ENCODE measurements around the gene KRT33A.
"Not testable (repeated sequence)": the region's sequence is repeated elsewhere in the genome, so short reads cannot be mapped to it uniquely, and the experiment has no call there.

KRT33A gene

GRCh38 chr17:41363881-41364280 is 13.3 kb upstream of the KRT33A start:
- no peak for DNase-seq (ENCODE audit: low read depth)

GRCh38 chr17:41360296-41360995 is 9.8 kb upstream of the KRT33A start:
- DNase-seq (ENCODE audit: low read depth) = peak; percentile 83

GRCh38 chr17:41354536-41354935 is 3.9 kb upstream of the KRT33A start:
- DNase-seq (ENCODE audit: low read depth) = no peak

DNA sequence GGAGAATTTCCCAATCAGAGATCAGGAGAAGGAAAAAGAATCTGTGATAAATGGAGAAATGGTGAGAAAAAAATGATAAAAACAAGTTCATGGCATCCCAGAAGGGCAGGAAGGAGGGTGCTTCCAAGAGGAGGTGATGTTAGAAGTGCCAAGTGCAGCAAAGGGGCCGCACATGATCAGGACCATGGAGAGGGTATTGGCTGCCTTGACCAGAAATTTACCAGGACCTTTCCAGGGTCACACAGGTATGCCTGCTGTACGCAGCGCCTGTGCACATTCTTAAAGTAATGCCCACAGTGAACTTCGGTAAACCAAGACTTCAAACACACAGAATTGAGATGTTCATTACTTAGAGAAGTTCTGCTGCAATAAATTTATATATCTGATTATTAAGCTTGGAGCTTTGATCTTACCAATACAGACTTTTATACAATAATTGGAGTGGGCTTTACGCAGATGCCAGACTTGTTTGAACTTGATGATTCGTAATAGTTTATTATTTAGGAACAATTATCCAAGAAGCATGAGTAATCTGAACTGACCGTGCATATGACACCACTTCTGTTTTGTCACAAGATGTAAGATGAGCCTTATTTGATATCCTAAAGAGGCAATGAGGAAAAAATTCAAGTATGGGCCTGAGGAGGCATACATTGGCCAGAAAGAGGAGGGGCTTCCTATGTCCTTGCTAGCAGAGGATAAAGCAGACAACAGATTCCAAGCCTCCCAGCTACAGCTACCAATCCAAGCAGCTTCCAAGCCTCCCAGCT is 2.2 kb upstream of the KRT33A start:
- DNase-seq (ENCODE audit: low read depth) = no peak

- DNase-seq (ENCODE audit: low read depth) = no peak
These were observed 549 bp upstream of the KRT33A start for GRCh38 chr17:41351177-41351576.

DNA sequence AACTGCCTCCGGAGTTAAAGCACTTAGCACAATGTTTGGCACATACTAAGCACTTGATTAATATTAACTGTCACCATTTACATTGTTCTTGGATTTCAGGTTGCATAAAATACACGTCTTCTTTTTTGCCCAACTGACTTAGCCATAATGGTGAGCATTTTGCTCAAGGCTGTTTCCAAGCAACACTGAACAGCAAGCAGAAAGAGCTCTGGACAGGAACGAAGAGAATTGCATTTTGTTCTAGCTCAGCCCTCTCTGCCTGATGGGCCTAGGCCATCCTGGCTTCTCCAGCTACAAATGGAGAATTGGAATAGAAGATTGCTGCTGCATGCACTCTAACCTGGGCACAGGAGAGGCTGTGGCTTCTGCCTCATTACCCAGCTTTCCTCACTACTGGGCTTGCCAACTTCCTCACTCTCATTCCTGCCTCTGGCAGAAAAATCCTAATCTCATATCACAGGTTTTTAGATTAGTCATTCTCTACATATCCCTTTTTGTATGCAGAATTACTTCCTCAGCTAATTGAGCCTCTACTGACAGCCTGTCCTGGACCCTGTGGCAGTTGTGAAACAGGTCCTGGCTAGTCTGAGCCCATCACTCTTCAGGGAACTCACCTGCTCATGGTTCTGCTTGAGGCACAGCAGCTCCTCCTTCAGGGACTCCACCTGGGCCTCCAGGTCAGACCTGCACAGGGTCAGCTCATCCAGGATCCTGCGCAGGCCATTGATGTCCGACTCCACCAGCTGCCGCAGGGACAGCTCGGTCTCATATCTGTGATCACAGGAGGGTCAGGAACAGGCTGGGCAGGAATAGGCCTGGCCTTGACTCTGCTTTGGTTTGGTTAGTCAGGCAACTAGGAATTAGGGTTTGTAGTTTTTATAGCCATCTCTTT is 2.5 kb downstream of the KRT33A start:
- no peak for DNase-seq (ENCODE audit: low read depth)

- DNase-seq (ENCODE audit: low read depth) = not testable (repeated sequence)
These were observed 4.2 kb downstream of the KRT33A start for GRCh38 chr17:41346421-41346820.

- DNase-seq (ENCODE audit: low read depth) = no peak
These were observed 4.6 kb downstream of the KRT33A start for GRCh38 chr17:41345992-41346391.

GRCh38 chr17:41343029-41343428 is 7.6 kb downstream of the KRT33A start:
- no peak for DNase-seq (ENCODE audit: low read depth)

DNA sequence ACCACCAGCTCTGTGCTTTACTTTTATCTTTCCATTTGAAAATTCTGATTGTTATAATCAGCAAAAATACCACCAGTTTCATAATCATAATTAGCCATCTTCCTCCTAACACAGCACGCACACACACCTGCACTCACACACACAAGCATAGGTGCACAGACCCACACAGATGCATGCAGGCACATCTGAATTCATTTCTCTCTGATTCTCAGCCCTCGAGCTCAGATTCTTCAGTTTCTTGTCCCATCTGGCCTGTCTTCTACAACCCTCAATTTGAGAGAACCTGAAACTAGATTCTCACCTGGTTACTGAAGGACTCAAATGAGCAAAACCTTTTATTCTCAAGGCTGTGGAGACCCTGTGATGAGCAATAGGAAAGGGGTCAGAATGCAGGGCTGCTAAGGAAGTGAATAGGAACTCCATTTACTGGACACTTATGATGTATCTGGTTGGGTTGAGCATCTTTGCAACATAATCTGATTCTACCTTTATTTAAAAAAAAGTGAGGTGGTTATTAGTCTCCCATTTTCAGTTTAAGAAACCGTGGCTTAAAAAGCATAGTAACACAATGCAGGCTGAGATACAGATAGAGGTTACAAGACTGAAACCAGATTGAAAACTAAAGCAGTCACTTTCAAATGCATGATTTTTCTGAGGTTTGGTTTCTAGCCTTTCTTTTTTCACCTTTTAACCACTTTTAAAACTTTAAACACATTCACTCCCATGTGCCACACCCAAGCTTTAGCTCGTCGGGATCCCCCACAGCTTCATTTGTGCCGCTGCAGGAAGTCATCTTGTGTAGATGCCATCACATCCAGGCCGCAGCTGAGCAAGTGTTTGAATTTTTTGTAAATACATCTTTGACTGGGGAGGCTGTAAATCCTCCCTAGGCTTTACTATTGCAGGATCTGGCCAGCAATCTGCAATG is 9.4 kb downstream of the KRT33A start:
- DNase-seq (ENCODE audit: low read depth) = no peak

GRCh38 chr17:41340494-41340893 is 10.1 kb downstream of the KRT33A start:
- no peak for DNase-seq (ENCODE audit: low read depth)

GRCh38 chr17:41339571-41340172 is 11.0 kb downstream of the KRT33A start:
- DNase-seq (ENCODE audit: low read depth) = no peak

DNA sequence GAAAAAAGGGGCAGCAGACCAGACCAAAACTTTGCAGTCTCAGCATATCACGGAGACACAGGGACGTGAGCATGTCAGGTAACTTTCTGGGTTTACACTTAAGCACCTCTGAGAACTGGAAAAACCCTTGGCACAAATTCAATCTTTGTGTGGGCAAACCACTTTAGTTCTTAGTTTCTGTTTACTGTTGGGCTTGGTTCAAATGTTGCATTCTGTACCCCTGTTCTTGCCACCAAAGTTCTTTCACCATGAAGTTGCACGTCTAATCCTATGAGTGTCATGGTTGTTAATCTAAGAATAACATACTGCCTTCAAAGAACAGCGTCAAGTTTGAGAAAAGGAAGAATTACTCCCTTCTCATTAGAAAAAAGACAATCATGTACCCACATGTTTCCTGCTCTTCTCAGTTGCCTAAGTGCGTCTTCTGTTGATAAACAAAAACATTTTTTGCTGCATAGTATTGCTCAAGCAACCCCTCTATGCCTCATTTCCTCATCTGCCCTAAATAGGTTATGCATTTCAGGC is 11.6 kb downstream of the KRT33A start:
- no peak for DNase-seq (ENCODE audit: low read depth)

- no peak for DNase-seq (ENCODE audit: low read depth)
These were observed 14.9 kb downstream of the KRT33A start for GRCh38 chr17:41335747-41336146.

DNA sequence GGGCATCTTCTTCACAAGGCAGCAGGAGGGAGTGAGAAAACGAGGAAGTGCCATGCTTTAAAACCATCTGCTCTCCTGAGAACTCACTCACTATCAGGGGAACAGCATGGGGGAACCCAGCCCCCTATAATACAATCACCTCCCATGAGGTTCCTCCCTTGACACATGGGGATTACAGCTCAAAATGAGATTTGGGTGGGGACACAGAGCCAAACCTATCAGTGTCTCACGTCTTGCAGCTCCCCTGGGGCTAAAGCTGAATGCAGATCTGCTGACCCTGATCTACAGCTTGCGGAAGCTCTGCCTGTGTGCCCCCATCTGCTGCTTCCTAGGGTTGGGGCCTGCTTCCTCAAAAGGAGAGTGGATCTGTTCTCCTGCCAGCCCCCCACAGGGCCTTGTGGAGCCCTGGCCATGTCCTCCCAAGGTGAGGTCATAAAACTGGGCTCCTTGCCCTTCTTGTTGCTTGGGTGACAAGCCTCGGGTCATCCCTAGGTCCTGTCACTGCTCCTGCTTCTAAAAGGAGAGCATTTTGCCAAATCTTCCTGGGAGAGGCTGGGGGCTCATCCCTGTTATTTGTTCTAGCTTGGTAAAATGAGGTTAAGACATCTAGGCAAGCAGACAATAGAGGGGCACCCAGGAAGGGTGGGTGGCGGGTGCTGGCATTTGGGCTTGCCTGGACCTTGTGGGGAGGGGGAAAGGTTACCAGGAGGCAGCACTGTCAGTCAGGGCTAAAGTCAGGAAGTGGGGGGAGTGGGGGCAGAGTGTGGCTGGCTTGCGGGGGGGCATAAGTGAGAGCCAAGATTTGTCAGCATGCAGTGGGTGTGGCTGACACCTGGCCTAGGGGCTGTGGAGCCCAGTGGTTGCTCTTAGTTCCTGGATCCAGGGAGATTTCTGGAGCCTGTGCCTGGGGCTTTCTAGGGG is 16.0 kb downstream of the KRT33A start:
- DNase-seq (ENCODE audit: low read depth) = no peak

GRCh38 chr17:41333836-41334235 is 16.8 kb downstream of the KRT33A start:
- DNase-seq (ENCODE audit: low read depth) = no peak

DNA sequence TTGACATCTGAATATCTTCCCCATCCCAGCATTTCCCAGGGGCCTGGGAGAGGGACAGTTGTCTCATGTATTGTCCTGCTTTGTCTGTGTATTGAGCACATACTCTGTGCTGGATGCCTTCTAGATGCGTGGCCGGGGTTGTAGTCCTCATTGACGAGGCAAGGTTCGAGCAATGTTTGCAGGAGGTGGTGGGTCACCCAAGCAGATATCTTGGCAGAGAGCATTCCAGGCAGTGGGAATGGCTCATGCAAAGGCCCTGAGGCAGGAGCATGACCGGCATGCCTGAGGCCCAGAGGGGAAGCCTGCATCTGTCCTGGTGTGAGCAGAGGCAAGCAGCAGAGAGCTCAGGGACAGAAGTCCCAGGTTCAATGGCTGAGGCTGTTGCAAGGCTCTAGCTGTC is 17.5 kb downstream of the KRT33A start:
- no peak for DNase-seq (ENCODE audit: low read depth)

DNA sequence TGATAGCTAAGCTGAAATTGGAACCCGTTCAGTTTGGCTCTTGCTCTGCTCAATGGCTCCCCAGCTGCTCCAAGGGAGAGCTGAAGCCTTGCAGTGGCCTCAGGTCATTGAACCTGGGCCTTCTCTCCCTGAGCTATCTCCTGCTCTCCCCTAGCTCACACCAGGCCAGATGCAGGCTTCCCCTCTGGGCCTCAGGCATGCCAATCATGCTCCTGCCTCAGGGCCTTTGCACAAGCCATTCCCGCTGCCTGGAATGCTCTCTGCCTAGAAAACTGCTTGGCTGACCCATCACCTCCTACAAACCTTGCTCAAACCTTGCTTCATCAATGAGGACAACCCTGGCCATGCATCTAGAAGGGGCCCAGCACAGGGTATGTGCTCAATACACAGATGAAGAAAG is 18.4 kb downstream of the KRT33A start:
- no peak for DNase-seq (ENCODE audit: low read depth)

DNA sequence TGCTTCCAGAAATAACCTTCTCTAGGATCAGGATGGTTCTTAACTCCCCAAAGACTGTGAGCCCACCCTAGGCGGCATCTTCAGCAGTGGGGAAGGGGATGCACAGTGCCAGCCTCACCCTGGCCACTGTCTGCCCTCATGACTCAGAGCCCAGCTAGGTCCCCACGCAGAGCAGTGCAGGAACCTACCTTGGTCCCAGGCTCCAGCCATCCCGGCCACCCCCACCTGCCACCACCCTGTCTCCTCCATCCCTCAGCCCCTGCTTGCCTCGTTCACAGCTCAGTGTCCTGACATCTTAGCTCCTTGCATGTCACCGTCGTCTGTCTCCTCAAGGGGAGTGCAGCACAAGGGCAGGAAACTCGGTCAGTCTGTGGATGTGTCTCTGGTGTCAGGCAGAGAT is 19.0 kb downstream of the KRT33A start:
- no peak for DNase-seq (ENCODE audit: low read depth)
